ENCODE data around the gene AK2. TPM values are rescaled to one million over a fixed set of nuclear protein-coding genes. Genes with fewer than 3 reads are reported as not detected.

Gene AK2
- total RNA-seq, 8 experiments from 2014 or later, result 105 to 219 (median 163) TPM

GRCh38 chr1:33013791-33014190 is 22.9 kb downstream of the AK2 start:
- in situ Hi-C loops (cut with MboI; ENCODE audit: low pct_unique_long_range_greater_than_20kb in 2 of 9, low sequenced_read_pairs in 9 of 9, unreplicated experiment in 9 of 9), result no loop called here
- ATAC-seq (replicated peaks in 6 of 8), result no peak
- peaks cover 0 to 5% of the 10 kb centered on the region in 2 donors for H3K4me1 ChIP-seq (replicated peaks in 1 of 2)
- H3K4me3 ChIP-seq, result no peak overlapping the region
- no peak overlapping the region for H3K27ac ChIP-seq
- WGBS, 10 experiments, result 63 to 100% (median 88%) methylated on average over 1 of the region's 1 CpG; no CpG with 5 or more reads in 1 of the 10 experiments

DNA sequence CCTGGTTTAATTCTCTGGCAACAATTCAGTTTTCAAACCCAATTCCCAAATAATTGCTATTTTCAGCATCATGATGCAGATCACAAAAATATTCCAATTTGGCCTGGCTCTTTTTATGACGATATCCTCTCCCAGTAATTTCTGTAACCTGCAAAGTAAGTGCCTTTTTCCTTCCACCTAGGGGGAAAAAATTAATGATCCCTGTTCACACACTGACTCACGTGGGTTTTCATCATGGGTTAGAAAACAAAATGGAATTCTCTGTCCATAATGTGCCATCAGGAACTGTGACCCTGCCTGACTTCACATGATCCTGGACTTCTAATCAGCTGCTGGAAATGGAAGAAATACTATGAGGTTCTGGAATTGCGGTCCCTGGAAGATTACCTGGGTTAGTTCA is 24.5 kb downstream of the AK2 start:
- H3K4me3 ChIP-seq, result no peak overlapping the region
- no peak for ATAC-seq (replicated peaks in 6 of 8)
- H3K4me1 ChIP-seq (replicated peaks in 1 of 2), result peaks cover 0 to 5% of the 10 kb centered on the region in 2 donors
- WGBS, 10 experiments, result 10 to 100% (median 91%) methylated on average over 1 to 3 of the region's 3 CpGs; no CpG with 5 or more reads in 1 of the 10 experiments
- in situ Hi-C loops (cut with MboI; ENCODE audit: low pct_unique_long_range_greater_than_20kb in 2 of 9, low sequenced_read_pairs in 9 of 9, unreplicated experiment in 9 of 9), result no loop called here
- no peak overlapping the region for H3K27ac ChIP-seq

DNA sequence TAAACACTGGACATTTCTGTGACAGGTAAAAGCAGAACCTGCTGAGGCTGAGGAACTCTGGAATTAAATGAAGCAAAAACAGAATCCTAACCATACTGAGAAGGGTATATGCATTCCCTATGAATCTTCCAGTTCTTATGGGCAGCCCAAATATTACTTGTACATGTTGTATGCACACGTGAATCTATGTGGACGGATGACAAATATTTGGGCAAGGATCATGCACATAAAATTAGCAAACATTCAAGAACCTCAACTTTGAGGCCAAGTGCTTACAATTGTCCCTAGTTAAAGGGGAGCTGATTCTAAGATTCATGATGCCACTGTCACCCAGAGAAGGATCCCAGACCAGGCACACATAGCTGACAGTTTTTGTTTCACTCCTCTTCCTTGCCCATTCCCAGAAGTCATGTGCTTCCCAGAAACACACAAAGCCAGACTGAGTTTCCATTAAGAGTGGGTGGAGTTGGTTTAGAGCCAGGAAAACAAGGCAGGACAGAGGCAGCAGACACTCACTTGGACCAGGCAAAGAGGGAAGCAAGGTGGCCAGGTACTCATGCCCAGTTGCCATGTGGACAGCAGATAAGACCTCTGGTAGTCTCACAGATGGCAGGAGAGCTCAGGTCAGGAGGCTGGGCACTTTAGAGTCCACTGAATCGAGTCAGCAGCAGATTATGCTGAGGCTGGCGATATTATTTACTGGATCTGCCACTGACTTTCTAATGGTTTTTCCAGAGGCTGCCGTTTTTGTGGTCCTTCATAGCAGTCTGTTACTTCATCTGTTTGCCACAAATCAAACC is 25.6 kb downstream of the AK2 start:
- in situ Hi-C loops (cut with MboI; ENCODE audit: low pct_unique_long_range_greater_than_20kb in 2 of 9, low sequenced_read_pairs in 9 of 9, unreplicated experiment in 9 of 9), result no loop called here
- WGBS, 10 experiments, result 8 to 97% (median 78%) methylated on average over 2 to 5 of the region's 5 CpGs; no CpG with 5 or more reads in 1 of the 10 experiments
- Histone ChIP-seq H3K4me1 (replicated peaks in 1 of 2) (peaks cover 1 to 5% of the 10 kb centered on the region in 2 donors), H3K27ac (no peak overlapping the region), H3K4me3 (no peak overlapping the region)
- ATAC-seq (replicated peaks in 6 of 8), result peak; percentile 50 to 73 (median 55)

DNA sequence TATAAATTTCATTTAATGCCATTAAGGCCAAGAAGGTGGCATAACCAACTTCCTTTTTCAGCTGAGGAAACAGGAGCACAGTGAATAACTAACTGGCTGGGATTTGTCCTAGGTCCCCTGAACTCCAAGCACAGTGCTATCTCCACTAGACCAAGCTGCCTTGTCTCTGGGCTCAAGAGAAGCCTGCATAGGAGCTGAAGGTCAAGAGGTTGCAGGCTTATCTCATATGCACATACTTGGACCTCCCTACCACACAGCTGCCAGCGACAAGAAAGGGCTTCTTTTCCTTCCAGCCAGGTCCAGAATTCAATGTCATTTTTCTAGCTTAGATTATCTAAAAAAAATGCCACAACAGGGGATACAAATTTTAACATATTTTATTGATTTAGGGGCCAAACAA is 27.1 kb downstream of the AK2 start:
- ATAC-seq (replicated peaks in 6 of 8), result no peak
- peaks cover 0 to 8% of the 10 kb centered on the region in 2 donors for H3K4me1 ChIP-seq (replicated peaks in 1 of 2)
- no peak overlapping the region for H3K27ac ChIP-seq
- 0 to 17% methylated on average over 1 of the region's 1 CpG; no CpG with 5 or more reads in 8 of the 10 experiments for WGBS, 10 experiments
- in situ Hi-C loops (cut with MboI; ENCODE audit: low pct_unique_long_range_greater_than_20kb in 2 of 9, low sequenced_read_pairs in 9 of 9, unreplicated experiment in 9 of 9), result loop anchor here in 1 of 9 experiments (10.0 kb wide), 1 partner anchor 75 kb away; no protein-coding TSS in a partner anchor
- no peak overlapping the region for H3K4me3 ChIP-seq

- WGBS, 10 experiments, result 33 to 100% (median 87%) methylated on average over 1 to 13 of the region's 13 CpGs
- Histone ChIP-seq H3K4me3 (no peak overlapping the region), H3K27ac (no peak overlapping the region), H3K4me1 (replicated peaks in 1 of 2) (peaks cover 0 to 8% of the 10 kb centered on the region in 2 donors)
- in situ Hi-C loops (cut with MboI; ENCODE audit: low pct_unique_long_range_greater_than_20kb in 2 of 9, low sequenced_read_pairs in 9 of 9, unreplicated experiment in 9 of 9), result loop anchor here in 1 of 9 experiments (10.0 kb wide), 1 partner anchor 73 kb away; no protein-coding TSS in a partner anchor
- peak in 1 of 8 experiments; percentile 4 for ATAC-seq (replicated peaks in 6 of 8)
These were observed 28.4 kb downstream of the AK2 start for GRCh38 chr1:33008051-33008914.

DNA sequence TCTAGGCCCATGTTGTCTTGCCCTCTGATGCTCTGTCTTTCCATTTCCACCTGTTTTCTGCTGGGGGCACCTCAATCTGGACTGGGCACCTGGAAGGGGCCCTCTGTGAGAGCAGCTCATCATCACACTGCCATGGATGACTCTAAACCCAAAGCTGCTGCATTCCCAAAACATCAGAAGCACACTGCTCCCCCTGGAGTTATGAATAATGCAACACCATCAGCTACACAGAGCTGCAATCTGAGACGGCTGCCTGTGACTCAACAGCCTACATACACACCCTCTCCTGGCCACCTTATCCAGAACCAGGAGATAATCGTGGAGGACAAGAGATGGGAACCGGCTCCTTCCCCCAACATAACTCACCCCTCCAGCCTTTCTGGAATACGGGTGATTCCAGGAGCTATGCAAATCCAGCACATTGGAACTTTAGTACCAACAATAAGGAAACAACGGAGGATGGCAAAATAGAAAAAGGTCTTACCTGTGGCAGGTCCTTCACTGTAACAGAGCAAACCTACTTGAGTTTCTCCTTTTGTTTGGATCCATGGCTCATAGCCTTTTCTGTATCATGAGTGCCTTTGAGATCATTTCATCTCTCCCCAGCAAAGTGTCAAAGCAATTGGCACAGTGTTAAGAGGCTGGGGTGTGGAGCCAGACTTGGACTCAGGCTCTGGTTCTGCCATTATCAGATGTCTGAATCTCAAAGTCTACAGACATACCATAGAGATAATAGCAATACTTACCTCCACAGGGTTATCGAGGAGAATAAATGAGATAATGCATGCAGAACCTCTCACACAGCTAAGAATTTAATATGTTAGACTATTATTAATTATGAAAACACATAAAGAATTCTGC is 29.3 kb downstream of the AK2 start:
- WGBS, 10 experiments, result 17 to 100% (median 73%) methylated on average over 1 to 6 of the region's 6 CpGs; no CpG with 5 or more reads in 1 of the 10 experiments
- peak; percentile 85 to 93 (median 90) for ATAC-seq (replicated peaks in 6 of 8)
- H3K4me1 ChIP-seq (replicated peaks in 1 of 2), result peaks cover 0 to 8% of the 10 kb centered on the region in 2 donors
- H3K27ac ChIP-seq, result no peak overlapping the region
- H3K4me3 ChIP-seq, result no peak overlapping the region
- in situ Hi-C loops (cut with MboI; ENCODE audit: low pct_unique_long_range_greater_than_20kb in 2 of 9, low sequenced_read_pairs in 9 of 9, unreplicated experiment in 9 of 9), result loop anchor here in 1 of 9 experiments (10.0 kb wide), 1 partner anchor 73 kb away; no protein-coding TSS in a partner anchor

- Histone ChIP-seq H3K4me1 (replicated peaks in 1 of 2) (peaks cover 0 to 8% of the 10 kb centered on the region in 2 donors), H3K4me3 (no peak overlapping the region), H3K27ac (no peak overlapping the region)
- WGBS, 10 experiments, result 55 to 100% (median 80%) methylated on average over 1 to 9 of the region's 9 CpGs; no CpG with 5 or more reads in 1 of the 10 experiments
- ATAC-seq (replicated peaks in 6 of 8), result peak in 2 of 8 experiments; percentile 17 to 29
- in situ Hi-C loops (cut with MboI; ENCODE audit: low pct_unique_long_range_greater_than_20kb in 2 of 9, low sequenced_read_pairs in 9 of 9, unreplicated experiment in 9 of 9), result loop anchor here in 1 of 9 experiments (10.0 kb wide), 1 partner anchor 71 kb away; no protein-coding TSS in a partner anchor
These were observed 30.8 kb downstream of the AK2 start for GRCh38 chr1:33005838-33006421.

DNA sequence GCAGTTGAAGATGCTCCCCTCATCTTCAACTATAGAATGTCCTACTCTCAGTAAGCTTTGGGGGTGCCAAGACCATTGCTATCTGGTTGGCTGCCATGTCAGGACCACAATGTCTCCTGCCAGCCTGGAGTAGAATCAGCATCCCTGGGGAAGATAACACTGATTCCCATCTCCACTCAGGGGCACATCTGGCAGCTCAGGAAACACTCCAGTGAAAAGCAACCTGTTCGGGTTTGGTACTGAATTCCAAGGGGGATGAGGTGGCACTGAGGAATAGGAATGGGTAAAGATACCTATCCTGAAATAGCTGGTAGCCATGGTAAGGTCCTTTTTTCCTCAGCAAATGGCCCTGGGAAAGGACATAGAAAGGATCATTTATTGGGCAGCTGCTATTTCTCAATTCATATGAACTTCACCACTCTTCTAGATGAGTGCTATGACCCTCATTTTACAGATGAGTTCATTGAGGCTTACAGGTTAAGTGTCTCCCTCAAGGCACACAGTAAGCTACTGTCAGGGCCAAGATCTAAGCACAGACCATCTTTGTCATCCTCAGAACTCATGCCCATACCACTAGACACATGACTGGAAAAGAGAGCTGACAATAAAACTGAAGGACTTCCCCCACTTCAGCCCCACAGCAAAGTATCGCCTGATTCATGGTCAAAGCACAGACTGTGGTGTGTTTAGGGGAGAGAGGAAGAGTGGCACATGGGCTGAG is 31.4 kb downstream of the AK2 start:
- WGBS, 10 experiments, result 67 to 100% (median 97%) methylated on average over 1 to 2 of the region's 2 CpGs; no CpG with 5 or more reads in 6 of the 10 experiments
- H3K27ac ChIP-seq, result no peak overlapping the region
- in situ Hi-C loops (cut with MboI; ENCODE audit: low pct_unique_long_range_greater_than_20kb in 2 of 9, low sequenced_read_pairs in 9 of 9, unreplicated experiment in 9 of 9), result loop anchor here in 1 of 9 experiments (10.0 kb wide), 1 partner anchor 70 kb away; no protein-coding TSS in a partner anchor
- H3K4me3 ChIP-seq, result no peak overlapping the region
- peak in 1 of 8 experiments; percentile 15 for ATAC-seq (replicated peaks in 6 of 8)
- H3K4me1 ChIP-seq (replicated peaks in 1 of 2), result peaks cover 0 to 8% of the 10 kb centered on the region in 2 donors

- in situ Hi-C loops (cut with MboI; ENCODE audit: low pct_unique_long_range_greater_than_20kb in 2 of 9, low sequenced_read_pairs in 9 of 9, unreplicated experiment in 9 of 9), result loop anchor here in 1 of 9 experiments (10.0 kb wide), 1 partner anchor 70 kb away; no protein-coding TSS in a partner anchor
- H3K4me3 ChIP-seq, result no peak overlapping the region
- H3K4me1 ChIP-seq (replicated peaks in 1 of 2), result peaks cover 0 to 8% of the 10 kb centered on the region in 2 donors
- H3K27ac ChIP-seq, result no peak overlapping the region
- whole genome bisulfite sequencing, 10 experiments, result 45 to 100% (median 100%) methylated on average over 1 to 2 of the region's 2 CpGs
- ATAC-seq (replicated peaks in 6 of 8), result no peak
These were observed 32.1 kb downstream of the AK2 start for GRCh38 chr1:33004613-33005012.

DNA sequence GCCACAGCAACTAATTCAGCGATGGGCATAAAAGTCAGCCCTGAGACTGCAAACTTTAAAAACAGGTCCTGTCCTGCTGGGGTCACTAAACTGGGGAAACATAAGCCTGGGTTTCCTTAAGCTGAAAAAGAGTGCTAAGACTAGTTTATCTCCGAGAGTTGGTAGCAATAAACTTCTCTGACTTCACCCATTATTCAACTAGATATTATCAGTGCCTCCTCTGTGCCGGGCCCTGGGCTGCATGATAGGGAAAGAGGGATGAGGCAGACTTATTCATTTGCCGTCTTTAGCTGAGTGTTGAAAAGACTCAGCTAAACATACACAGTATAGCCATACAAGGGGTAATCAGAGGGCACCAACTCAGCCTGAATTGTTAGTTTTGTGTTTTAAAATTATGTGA is 33.0 kb downstream of the AK2 start:
- WGBS, 10 experiments, result 20 to 100% (median 89%) methylated on average over 1 to 4 of the region's 4 CpGs; no CpG with 5 or more reads in 2 of the 10 experiments
- peaks cover 0 to 8% of the 10 kb centered on the region in 2 donors for H3K4me1 ChIP-seq (replicated peaks in 1 of 2)
- in situ Hi-C loops (cut with MboI; ENCODE audit: low pct_unique_long_range_greater_than_20kb in 2 of 9, low sequenced_read_pairs in 9 of 9, unreplicated experiment in 9 of 9), result loop anchor here in 1 of 9 experiments (10.0 kb wide), 1 partner anchor 69 kb away; no protein-coding TSS in a partner anchor
- no peak for ATAC-seq (replicated peaks in 6 of 8)
- no peak overlapping the region for H3K4me3 ChIP-seq
- no peak overlapping the region for H3K27ac ChIP-seq

DNA sequence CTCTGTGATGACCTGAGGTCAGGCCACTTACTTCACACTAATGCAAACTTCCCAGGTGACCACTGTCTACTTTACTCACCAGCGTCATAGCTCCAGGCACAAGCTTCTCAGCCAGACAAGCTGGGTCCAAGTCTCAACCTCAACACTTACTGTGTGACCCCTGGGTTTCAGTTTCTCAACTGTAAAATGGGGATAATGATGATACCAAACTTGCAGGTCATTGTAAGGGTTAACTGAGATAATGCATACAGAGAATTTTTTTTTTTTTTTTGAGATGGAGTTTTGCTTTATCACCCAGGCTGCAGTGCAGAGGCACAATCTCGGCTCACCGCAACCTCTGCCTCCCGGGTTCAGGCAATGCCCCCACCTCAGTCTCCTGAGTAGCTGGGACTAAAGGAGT is 34.7 kb downstream of the AK2 start:
- Histone ChIP-seq H3K27ac (no peak overlapping the region), H3K4me1 (replicated peaks in 1 of 2) (peaks cover 0 to 8% of the 10 kb centered on the region in 2 donors), H3K4me3 (no peak overlapping the region)
- ATAC-seq (replicated peaks in 6 of 8), result no peak
- WGBS, 10 experiments, result 80 to 100% (median 94%) methylated on average over 1 to 4 of the region's 4 CpGs; no CpG with 5 or more reads in 4 of the 10 experiments
- in situ Hi-C loops (cut with MboI; ENCODE audit: low pct_unique_long_range_greater_than_20kb in 2 of 9, low sequenced_read_pairs in 9 of 9, unreplicated experiment in 9 of 9), result loop anchor here in 1 of 9 experiments (10.0 kb wide), 1 partner anchor 67 kb away; no protein-coding TSS in a partner anchor

Data from motor neuron (in vitro differentiated cells).